G401 (cell line): ENCODE results near the gene DPM2. TPM values are rescaled to one million over a fixed set of nuclear protein-coding genes. Genes with fewer than 3 reads are reported as not detected.

Experiments used
- DNase-seq: peaks from one replicate; pipeline ENCODE4 v3.0.0-alpha.2; 2015; ENCODE audit warnings: low spot score
- in situ Hi-C: cut with HindIII; loops from 2 replicates; pipeline ENCODE4 v1.10.0; 2016; ENCODE audit warnings: low sequenced_read_pairs, mixed read lengths
- total RNA-seq: library from RNA; depleted of rRNA; stranded (reverse); fragments of >200 nt; shearing (Covaris generic); gene quantifications from 2 replicates; pipeline ENCODE4 v1.2.3, GENCODE V29; 2014; rRNA removed

Gene DPM2
- 17.1 and 39.0 TPM in 2 replicates for total RNA-seq

GRCh38 chr9:127937388-127938297 is at the start of gene DPM2:
Gene DPM2 (minus strand): TSS chr9:127937854. CDS start chr9:127937820, 34 bp downstream.
- DNase-seq: peak; percentile 85
- in situ Hi-C loops: loop anchor here (25.0 kb wide), 1 partner anchor 175 kb away; no protein-coding TSS in a partner anchor

- no peak for DNase-seq
- in situ Hi-C loops: no loop called here
Measured at GRCh38 chr9:127987103-127987614, 49.5 kb upstream of the DPM2 start.

GRCh38 chr9:127985011-127985410 is 47.4 kb upstream of the DPM2 start:
- in situ Hi-C loops: no loop called here
- no peak for DNase-seq

- in situ Hi-C loops: no loop called here
- no peak for DNase-seq
Measured at GRCh38 chr9:127983847-127984289, 46.2 kb upstream of the DPM2 start.

GRCh38 chr9:127982912-127983311 is 45.3 kb upstream of the DPM2 start:
- in situ Hi-C loops: no loop called here
- DNase-seq: no peak

GRCh38 chr9:127981559-127982121 is 44.0 kb upstream of the DPM2 start:
- in situ Hi-C loops: no loop called here
- DNase-seq: no peak

- in situ Hi-C loops: no loop called here
Measured at GRCh38 chr9:127980706-127981558, 43.3 kb upstream of the DPM2 start, which contains the start of gene EEIG1. Gene EEIG1 (minus strand): TSS chr9:127980989. CDS start chr9:127980137, 852 bp downstream.

GRCh38 chr9:127980060-127980705 is 42.5 kb upstream of the DPM2 start:
- peak; percentile 40 for DNase-seq
- in situ Hi-C loops: no loop called here

More at GRCh38 chr9:127980706-127981558, 43.3 kb upstream of the DPM2 start, which contains the start of gene EEIG1:
- peak; percentile 95 for DNase-seq

- peak; percentile 62 for DNase-seq
Measured at GRCh38 chr9:127979333-127980059, 41.8 kb upstream of the DPM2 start.

GRCh38 chr9:127979015-127979332 is 41.3 kb upstream of the DPM2 start:
- DNase-seq: no peak
- in situ Hi-C loops: no loop called here

More at GRCh38 chr9:127979333-127980059, 41.8 kb upstream of the DPM2 start:
- in situ Hi-C loops: no loop called here

GRCh38 chr9:127977884-127978647 is 40.4 kb upstream of the DPM2 start:
- DNase-seq: no peak
- in situ Hi-C loops: no loop called here

- no peak for DNase-seq
- in situ Hi-C loops: no loop called here
Measured at GRCh38 chr9:127977009-127977883, 39.6 kb upstream of the DPM2 start.

GRCh38 chr9:127976498-127976897 is 38.8 kb upstream of the DPM2 start:
- in situ Hi-C loops: no loop called here
- peak; percentile 77 for DNase-seq

- DNase-seq: no peak
- in situ Hi-C loops: no loop called here
Measured at GRCh38 chr9:127975376-127976315, 38.0 kb upstream of the DPM2 start.

- no peak for DNase-seq
- in situ Hi-C loops: no loop called here
Measured at GRCh38 chr9:127974769-127975261, 37.2 kb upstream of the DPM2 start.
